ENCODE results near the gene KANSL3. TPM values are rescaled to one million over a fixed set of nuclear protein-coding genes. Genes with fewer than 3 reads are reported as not detected.
"Not testable (repeated sequence)": the region's sequence is repeated elsewhere in the genome, so short reads cannot be mapped to it uniquely, and the experiment has no call there.

Gene KANSL3
- total RNA-seq, 1 donor from 2014 or later, result 31.7 TPM

DNA sequence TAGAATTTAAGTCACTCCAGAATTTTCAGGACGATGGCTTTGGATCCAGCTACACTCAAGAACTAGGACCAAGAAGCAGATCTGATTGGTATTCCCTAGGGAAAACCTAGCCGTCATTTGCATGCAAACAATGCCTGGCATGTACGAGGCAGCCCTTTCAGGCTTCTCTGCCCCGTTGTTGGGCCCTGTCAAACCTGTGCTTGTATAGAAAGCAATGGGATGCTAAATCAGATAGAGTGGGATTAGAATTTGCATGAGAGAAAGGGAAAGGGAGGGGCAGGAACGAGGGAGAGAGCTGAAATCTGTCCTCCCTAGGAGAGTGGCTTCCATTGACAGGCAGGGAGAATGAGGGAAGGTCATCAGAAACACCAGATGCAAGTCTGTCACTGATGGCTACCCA lies 73.0 kb downstream of the KANSL3 start:
- no peaks in the 10 kb centered on the region for H3K36me3 ChIP-seq
- H3K27ac ChIP-seq (replicated peaks), result no peak overlapping the region
- DNase-seq, result no peak
- H3K27me3 ChIP-seq (ENCODE audit: low read depth), result no peaks in the 10 kb centered on the region
- intact Hi-C loops (cut with micrococcal nuclease), result no loop called here
- no peak overlapping the region for H3K4me3 ChIP-seq
- peaks cover 6% of the 10 kb centered on the region for H3K4me1 ChIP-seq
- TF ChIP-seq, protein P1, sequence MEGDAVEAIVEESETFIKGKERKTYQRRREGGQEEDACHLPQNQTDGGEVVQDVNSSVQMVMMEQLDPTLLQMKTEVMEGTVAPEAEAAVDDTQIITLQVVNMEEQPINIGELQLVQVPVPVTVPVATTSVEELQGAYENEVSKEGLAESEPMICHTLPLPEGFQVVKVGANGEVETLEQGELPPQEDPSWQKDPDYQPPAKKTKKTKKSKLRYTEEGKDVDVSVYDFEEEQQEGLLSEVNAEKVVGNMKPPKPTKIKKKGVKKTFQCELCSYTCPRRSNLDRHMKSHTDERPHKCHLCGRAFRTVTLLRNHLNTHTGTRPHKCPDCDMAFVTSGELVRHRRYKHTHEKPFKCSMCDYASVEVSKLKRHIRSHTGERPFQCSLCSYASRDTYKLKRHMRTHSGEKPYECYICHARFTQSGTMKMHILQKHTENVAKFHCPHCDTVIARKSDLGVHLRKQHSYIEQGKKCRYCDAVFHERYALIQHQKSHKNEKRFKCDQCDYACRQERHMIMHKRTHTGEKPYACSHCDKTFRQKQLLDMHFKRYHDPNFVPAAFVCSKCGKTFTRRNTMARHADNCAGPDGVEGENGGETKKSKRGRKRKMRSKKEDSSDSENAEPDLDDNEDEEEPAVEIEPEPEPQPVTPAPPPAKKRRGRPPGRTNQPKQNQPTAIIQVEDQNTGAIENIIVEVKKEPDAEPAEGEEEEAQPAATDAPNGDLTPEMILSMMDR (IDR thresholded peaks at IDR 0.05; ENCODE audit: borderline replicate concordance), result no peak
- peaks cover 5% of the 10 kb centered on the region for H3K9me3 ChIP-seq (replicated peaks)

DNA sequence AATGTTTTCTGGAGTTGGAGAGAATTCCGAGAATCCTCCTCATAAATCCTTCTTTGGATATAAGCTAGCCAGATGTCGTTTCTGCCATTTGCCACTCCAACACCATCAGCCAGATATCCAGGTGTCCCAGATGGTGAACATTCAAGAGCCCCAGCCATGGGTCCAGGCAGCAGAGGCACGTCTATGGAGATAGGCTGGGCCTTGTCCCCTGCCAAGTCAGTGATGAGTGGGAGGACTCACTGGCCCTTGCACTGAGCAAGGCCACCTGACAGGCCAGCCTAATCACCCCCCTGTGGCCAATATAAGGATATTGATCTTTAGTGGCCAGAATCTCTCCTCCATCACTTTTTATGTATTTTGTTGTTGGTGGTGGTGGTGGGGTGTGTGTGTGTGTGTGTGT lies 73.5 kb downstream of the KANSL3 start:
- Histone ChIP-seq H3K36me3 (no peaks in the 10 kb centered on the region), H3K27me3 (ENCODE audit: low read depth) (no peaks in the 10 kb centered on the region), H3K9me3 (replicated peaks) (peaks cover 5% of the 10 kb centered on the region), H3K4me1 (peaks cover 6% of the 10 kb centered on the region), H3K27ac (replicated peaks) (no peak overlapping the region), H3K4me3 (no peak overlapping the region)
- intact Hi-C loops (cut with micrococcal nuclease), result no loop called here
- DNase-seq, result no peak
- TF ChIP-seq, protein P1 (IDR thresholded peaks at IDR 0.05; ENCODE audit: borderline replicate concordance), result no peak

DNA sequence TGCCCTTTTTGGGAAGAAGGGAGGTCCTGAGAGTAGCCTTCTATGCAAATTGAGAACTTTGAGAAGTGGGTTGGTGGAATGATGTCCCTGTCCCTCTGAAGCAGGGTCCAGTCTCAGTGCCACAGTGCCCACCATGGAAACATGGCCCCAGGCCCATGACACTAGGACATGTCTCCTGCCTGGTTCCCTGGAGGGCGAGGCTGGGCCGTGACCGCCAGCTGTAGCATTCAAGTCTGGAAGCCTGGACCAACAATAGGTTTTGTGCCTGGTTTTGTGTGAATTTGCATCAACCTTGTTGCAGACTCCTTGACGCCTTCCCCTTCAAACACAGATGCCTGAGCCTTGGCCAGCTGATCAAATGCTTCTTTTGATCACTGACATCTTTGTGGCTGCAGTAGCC lies 74.1 kb downstream of the KANSL3 start:
- no peaks in the 10 kb centered on the region for H3K36me3 ChIP-seq
- no peak overlapping the region for H3K4me3 ChIP-seq
- no peaks in the 10 kb centered on the region for H3K27me3 ChIP-seq (ENCODE audit: low read depth)
- intact Hi-C loops (cut with micrococcal nuclease), result no loop called here
- H3K9me3 ChIP-seq (replicated peaks), result peaks cover 5% of the 10 kb centered on the region
- no peak for DNase-seq
- no peak overlapping the region for H3K27ac ChIP-seq (replicated peaks)
- peaks cover 6% of the 10 kb centered on the region for H3K4me1 ChIP-seq
- TF ChIP-seq, protein P1 (IDR thresholded peaks at IDR 0.05; ENCODE audit: borderline replicate concordance), result no peak

DNA sequence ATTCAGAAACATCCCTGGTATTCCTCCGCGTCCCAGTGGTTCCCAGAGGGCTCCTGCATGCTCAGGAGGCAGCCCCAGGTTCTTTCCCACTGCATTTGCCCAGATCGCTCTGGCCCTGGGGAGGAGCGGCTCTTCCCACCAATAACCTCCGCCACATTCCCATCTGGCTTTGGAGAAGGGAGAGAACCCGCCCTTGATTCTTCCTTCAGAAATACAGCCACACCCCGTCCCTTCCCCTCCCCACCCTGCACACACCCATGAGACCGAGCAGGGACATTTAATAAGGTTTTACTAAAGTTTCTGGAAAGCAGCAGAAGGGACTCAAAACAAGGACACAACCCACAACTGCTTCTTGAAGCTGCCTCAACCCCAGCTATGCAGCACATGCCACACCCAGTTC lies 79.6 kb downstream of the KANSL3 start:
- Histone ChIP-seq H3K9me3 (replicated peaks) (peaks cover 5% of the 10 kb centered on the region), H3K36me3 (no peaks in the 10 kb centered on the region), H3K4me1 (peaks cover 9% of the 10 kb centered on the region), H3K4me3 (no peak overlapping the region), H3K27me3 (ENCODE audit: low read depth) (no peaks in the 10 kb centered on the region), H3K27ac (replicated peaks) (no peak overlapping the region)
- no peak for DNase-seq
- intact Hi-C loops (cut with micrococcal nuclease), result no loop called here
- TF ChIP-seq, protein P1 (IDR thresholded peaks at IDR 0.05; ENCODE audit: borderline replicate concordance), result no peak

DNA sequence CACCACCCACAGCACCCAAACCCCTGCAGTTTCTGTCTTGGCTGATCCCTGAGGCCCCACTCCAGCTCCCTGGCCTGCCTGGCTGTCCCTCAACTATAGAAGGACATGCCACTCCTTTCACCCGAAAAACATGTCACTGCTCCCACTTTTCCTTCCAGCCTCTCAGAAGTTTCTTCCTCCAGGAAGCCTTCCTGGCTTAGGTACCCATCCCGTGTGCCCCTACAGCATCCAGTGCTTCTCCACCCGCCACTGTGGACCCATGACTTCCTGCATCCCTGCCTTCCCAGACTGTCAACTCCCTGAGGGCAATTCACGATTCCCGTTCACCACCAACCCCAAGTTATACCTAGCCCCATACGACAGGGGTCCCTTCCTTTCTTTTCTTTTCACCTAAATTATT lies 80.1 kb downstream of the KANSL3 start:
- no peak for DNase-seq
- Histone ChIP-seq H3K4me1 (peaks cover 9% of the 10 kb centered on the region), H3K27ac (replicated peaks) (no peak overlapping the region), H3K4me3 (no peak overlapping the region), H3K36me3 (no peaks in the 10 kb centered on the region), H3K9me3 (replicated peaks) (peaks cover 5% of the 10 kb centered on the region), H3K27me3 (ENCODE audit: low read depth) (no peaks in the 10 kb centered on the region)
- TF ChIP-seq, protein P1 (IDR thresholded peaks at IDR 0.05; ENCODE audit: borderline replicate concordance), result no peak
- intact Hi-C loops (cut with micrococcal nuclease), result no loop called here

DNA sequence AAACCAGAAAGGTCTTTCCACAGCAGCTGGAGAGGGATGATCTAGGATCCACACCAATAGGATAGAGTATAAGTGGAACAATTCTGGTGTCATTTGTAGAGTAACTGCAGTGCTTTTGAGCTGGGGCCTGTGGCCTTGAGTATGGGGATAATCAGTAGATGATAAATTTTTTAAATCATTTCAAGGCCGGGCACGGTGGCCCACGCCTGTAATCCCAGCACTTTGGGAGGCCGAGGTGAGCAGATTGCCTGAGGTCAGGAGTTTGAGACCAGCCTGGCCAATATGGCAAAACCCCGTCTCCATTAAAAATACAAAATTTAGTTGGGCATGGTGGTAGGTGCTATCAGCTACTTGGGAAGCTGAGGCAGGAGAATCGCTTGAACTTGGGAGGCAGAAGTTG lies 80.7 kb downstream of the KANSL3 start:
- H3K4me3 ChIP-seq; H3K27me3 ChIP-seq (ENCODE audit: low read depth); H3K9me3 ChIP-seq (replicated peaks); H3K27ac ChIP-seq (replicated peaks); intact Hi-C loops (cut with micrococcal nuclease); DNase-seq; H3K36me3 ChIP-seq; H3K4me1 ChIP-seq: not testable (repeated sequence)
